GM19035 (cell line): ENCODE results near the gene CDKAL1.
"Not testable (repeated sequence)": the region's sequence is repeated elsewhere in the genome, so short reads cannot be mapped to it uniquely, and the experiment has no call there.

Source experiments
- ATAC-seq: cut with Tn5 transposase; IDR thresholded peaks from one replicate; pipeline ENCODE4 v1.9.1; 2021; ENCODE audit not compliant: unreplicated experiment

The CDKAL1 gene

GRCh38 chr6:20589266-20589665 is 55.0 kb downstream of the CDKAL1 start:
- ATAC-seq = no peak

DNA sequence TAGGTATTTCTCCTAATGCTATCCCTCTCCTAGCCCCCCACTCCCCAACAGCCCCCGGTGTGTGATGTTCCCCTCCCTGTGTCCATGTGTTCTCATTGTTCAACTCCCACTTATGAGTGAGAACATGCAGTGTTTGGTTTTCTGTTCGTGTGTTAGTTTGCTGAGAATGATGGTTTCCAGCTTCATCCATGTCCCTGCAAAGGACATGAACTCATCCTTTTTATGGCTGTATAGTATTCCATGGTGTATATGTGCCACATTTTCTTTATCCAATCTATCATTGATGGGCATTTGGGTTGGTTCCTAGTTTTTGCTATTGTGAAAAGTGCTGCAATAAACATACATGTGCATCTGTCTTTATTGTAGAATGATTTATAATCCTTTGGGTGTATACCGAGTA is 56.2 kb downstream of the CDKAL1 start:
- not testable (repeated sequence) for ATAC-seq

DNA sequence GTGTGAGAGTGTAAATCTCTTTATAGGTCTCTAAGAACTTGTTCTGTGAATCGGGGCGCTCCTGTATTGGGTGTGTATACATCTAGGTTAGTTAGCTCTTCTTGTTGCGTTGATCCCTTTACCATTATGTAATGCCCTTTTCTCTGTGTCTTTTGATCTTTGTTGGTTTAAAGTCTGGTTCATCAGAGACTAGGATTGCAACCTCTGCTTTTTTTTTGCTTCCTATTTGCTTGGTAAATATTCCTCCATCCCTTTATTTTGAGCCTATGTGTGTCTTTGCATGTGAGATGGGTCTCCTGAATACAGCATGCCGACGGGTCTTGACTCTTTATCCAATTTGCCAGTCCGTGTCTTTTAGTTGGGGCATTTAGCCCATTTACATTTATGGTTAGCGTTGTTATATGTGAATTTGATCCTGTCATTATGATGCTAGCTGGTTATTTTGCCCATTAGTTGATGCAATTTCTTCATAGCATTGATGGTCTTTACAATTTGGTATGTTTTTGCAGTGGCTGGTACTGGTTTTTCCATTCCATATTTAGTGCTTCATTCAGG is 60.1 kb downstream of the CDKAL1 start:
- ATAC-seq = not testable (repeated sequence)

- no peak for ATAC-seq
Measured at GRCh38 chr6:20599302-20600051, 65.2 kb downstream of the CDKAL1 start.

- ATAC-seq = no peak
Measured at GRCh38 chr6:20600831-20601230, 66.6 kb downstream of the CDKAL1 start.

DNA sequence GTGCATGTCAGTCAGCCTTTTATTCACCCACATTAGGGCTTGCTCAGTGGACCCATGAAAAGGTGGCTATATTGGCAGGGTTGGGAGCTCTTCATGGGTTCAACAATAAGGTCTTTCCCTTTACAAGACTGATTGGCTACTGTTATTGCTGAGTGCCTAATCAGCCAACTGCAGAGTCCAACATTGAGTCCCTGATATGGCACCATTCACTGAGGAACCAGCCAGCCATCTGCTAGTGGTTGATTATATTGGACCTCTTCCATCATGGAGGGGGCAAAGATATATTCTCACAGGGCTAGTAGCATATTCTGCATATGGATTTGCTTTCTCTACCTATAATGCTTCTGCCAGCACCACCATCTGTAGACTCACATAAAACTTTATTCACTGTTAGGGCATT is 69.9 kb downstream of the CDKAL1 start:
- no peak for ATAC-seq

- ATAC-seq = no peak
Measured at GRCh38 chr6:20605061-20605460, 70.8 kb downstream of the CDKAL1 start.

DNA sequence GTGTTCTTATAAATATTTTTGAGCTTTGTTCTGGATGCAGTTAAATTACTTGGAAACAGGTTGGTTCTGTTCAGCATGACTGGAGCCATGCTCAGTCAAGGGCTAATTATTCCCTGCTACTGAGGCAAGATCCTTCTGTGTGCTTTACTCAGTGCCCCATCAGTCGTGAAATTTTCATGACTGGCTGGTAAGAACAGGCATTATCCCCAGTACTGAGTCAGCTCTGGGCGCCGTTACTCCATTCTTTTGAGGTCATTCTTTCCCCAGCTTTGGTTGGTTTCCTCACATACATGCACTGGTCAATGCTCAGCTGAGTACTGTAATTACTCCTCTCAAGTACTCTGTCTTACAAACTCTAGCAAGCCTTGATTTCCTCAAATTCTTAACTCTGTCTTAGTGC is 71.3 kb downstream of the CDKAL1 start:
- no peak for ATAC-seq

- no peak for ATAC-seq
Measured at GRCh38 chr6:20606831-20607230, 72.6 kb downstream of the CDKAL1 start.

DNA sequence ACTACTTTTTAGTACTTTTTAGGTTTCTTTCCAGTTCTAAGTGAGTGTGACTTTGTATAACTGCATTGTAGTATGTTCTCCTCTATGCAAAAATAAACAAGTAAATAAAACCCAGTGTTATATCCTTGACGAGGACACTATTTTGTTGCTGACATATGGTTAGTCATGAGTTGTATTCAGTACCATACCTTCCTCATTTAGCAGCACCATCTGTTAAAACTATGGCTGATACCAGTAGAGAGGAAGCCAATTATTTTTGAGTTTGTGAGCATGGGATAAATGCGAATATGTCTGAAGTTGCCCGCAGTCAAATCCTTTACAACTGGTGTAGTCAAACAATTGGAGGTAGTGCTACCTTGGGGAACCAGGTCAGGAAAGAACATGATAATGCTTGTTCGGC is 74.1 kb downstream of the CDKAL1 start:
- no peak for ATAC-seq

DNA sequence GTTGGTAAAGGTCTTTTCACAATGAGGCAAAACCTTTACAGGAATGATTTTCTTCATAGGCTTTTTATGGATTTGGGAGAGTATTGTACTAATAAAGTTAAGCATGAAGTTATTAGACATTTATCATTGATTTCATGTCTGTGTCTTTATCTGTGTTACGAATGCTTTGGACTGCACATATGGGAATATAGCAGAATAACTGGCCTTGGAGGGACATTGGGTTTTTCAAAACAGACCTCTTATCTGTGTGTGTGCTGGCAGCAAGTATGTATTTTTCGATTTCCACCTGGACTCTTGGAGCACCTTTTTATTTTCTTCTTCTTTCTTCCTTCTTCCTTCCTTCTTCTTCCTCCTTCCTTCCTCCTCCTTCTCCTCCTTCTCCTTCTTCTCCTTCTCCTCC is 74.6 kb downstream of the CDKAL1 start:
- no peak for ATAC-seq

GRCh38 chr6:20609924-20610323 is 75.7 kb downstream of the CDKAL1 start:
- not testable (repeated sequence) for ATAC-seq

DNA sequence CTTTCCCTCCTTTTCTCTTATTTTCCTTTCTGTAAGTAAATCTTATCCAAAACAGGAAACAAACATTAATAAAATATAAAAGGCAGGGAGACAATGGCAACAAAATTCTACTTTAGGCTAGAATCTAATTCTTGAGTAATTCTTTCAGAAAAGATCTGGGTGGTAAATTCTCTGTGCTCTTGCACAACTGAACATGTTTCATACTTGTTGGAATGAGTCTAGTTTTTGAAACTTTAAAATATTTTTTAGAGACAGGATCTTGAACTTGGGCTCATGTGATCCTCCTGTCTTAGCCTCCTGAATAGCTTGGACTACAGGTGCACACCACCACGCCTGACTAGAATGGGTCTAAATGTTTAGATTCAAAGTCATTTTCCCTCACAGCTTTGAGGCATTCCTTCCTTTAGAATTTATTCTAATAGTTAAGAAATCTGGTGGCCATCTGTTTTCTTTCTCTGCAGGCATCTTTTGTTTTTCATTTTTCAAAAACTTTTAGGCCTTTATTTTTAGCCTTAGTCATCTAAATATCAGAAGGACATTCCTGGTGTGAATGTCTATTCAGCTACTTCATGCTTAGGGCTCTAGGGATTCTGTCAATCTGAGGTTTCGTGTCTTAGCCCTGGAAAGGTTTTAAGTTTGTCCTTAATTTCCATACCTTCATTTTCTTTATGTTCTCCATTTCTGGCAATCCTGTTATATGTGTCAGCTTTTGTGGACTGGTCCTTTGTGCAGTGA is 76.5 kb downstream of the CDKAL1 start:
- ATAC-seq = no peak

GRCh38 chr6:20617537-20617936 is 83.3 kb downstream of the CDKAL1 start:
- not testable (repeated sequence) for ATAC-seq

DNA sequence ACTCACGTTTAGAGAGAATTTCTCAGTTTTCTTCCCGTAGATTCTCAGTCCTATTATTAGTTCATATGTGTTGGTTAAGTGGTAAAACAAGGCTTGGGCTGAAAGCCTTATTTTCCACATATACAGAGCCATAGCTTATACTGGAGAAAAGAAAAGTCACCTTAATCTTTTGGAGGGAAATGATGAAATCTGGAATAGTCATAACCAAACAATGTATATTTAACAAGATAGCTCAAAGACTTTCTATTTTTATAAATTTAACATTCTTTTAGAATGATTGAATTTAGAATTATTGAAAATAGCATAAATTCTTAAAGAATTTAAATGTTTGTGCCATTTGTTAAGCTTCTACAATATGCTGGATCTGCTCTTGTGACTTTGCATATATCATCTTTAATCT is 85.8 kb downstream of the CDKAL1 start:
- ATAC-seq = no peak

- no peak for ATAC-seq
Measured at GRCh38 chr6:20623761-20624160, 89.5 kb downstream of the CDKAL1 start.

GRCh38 chr6:20626165-20626564 is 91.9 kb downstream of the CDKAL1 start:
- no peak for ATAC-seq

DNA sequence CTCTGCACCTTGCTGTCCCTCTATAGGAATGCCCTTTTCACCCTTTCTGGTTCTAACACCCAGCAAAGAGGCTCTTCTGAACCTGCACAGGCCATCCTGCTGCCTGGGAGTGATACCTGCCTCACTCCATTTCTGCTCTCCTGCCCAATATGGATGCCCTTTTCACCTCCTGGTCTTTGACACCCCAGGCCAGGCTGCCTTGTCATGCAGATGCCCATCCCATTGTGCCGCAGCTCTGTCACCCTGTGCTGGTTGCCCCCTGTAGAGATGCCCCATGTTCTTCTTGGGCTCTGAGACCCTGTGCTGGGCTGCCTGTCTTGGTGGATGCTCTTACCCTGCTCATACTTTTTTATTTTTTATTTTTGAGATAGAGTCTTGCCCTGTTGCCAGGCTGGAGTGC is 95.3 kb downstream of the CDKAL1 start:
- ATAC-seq = no peak

- ATAC-seq = no peak
Measured at GRCh38 chr6:20630136-20630535, 95.9 kb downstream of the CDKAL1 start.

GRCh38 chr6:20630617-20631548 is 96.6 kb downstream of the CDKAL1 start:
- ATAC-seq = no peak

DNA sequence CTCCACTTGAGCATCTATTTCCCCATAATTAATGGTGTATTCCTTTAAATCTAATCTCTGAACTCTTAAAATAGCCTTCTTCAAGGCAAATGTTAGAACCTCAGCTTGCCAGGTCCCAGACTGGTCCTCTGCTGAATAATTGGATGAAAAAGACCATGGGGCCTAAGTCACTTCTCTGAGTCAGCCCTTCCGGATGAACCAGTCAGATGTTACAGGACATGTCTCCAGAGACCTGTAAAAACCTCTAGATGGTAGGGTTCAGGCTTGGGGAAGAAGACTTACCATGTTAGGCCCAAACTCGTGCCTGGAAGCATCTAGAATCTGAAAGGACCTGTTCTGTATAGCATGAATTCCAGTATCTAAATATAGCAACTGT is 97.3 kb downstream of the CDKAL1 start:
- no peak for ATAC-seq
